Neutrophil (primary cell): Measurements from ENCODE around the gene CNTN4.
"Not testable (repeated sequence)": the region's sequence is repeated elsewhere in the genome, so short reads cannot be mapped to it uniquely, and the experiment has no call there.

Experiments used
- H3K27ac ChIP-seq: fragments of 200-600 bp; sonication (generic); 2 replicates; pipeline ENCODE4 v1.5.1; 2016; ENCODE audit warnings: mild to moderate bottlenecking, moderate library complexity
- H3K27me3 ChIP-seq: fragments of 200-600 bp; sonication (generic); 2 replicates; pipeline ENCODE4 v1.6.0; 2016; ENCODE audit warnings: mild to moderate bottlenecking
- H3K36me3 ChIP-seq: fragments of 200-600 bp; sonication (generic); 2 replicates; pipeline ENCODE4 v1.5.1; 2017
- H3K4me1 ChIP-seq, 2 experiments: fragments of 200-600 bp in 1 of 2; sonication (generic) in 1 of 2; 1 replicate in 1 of 2; 2 replicates in 1 of 2; pipeline versions ENCODE4 v1.5.1 to v1.6.1; 2013 to 2016; ENCODE audit warnings: low read depth in 1 of 2, low read length in 1 of 2, mild to moderate bottlenecking in 1 of 2, moderate library complexity in 1 of 2; ENCODE audit not compliant: control insufficient read depth in 1 of 2, insufficient read depth in 1 of 2
- H3K4me3 ChIP-seq, 2 experiments: fragments of 200-600 bp in 1 of 2; sonication (generic) in 1 of 2; 1 replicate in 1 of 2; 2 replicates in 1 of 2; pipeline ENCODE4 v1.5.1; 2013 to 2016; ENCODE audit warnings: low read depth in 1 of 2, low read length in 1 of 2, mild to moderate bottlenecking in 1 of 2, moderate library complexity in 1 of 2
- H3K9me3 ChIP-seq: fragments of 200-600 bp; sonication (generic); 2 replicates; pipeline ENCODE4 v1.5.1; 2016
- TF ChIP-seq, protein P1 (sequence below): fragments of 200-600 bp; sonication (generic); IDR thresholded peaks from 2 replicates; pipeline ENCODE4 v1.5.1; 2016; ENCODE audit warnings: antibody characterized with exemption

CNTN4 gene

DNA sequence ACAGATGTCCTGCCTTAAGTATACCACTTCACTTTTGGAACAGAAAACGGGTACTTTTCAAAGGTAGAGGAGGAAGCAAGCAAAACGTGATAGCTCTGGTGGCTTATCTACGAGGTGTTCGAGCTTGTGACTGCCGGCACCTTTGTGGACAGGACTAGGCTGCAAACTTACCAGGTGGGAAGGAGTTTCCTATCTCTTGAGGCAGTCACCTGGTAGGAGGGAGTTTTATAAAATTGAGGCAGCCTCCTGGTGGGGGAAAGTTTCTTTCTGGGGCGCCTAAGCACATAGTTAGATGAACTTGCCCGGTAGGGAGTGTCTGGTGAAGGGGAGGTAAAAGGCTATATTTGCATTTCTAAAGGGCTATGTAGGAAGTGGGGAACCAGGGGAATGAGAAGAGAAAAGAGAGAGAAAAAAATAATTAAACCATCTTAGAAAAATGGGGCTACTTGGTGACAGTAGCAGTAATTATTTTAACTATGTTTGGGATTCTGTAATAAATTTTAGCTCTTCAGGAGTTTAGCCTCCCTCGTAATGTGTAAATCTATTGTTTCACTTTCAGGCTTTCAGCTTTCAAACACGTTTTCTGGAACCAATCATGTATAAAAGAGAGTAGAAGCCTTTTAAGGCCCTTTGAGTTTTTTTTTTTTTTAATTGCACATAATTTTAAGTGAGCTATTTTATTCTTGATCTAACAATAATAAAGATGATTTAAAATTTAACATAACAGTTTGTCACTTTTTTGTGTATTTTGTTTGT, 880.5 kb downstream of the CNTN4 start:
- Histone ChIP-seq H3K36me3 (no peaks in the 10 kb centered on the region), H3K27ac (no peak overlapping the region), H3K4me3 (no peak overlapping the region), H3K9me3 (no peaks in the 10 kb centered on the region), H3K27me3 (no peaks in the 10 kb centered on the region), H3K4me1 (no peaks in the 10 kb centered on the region)
- TF ChIP-seq, protein P1, sequence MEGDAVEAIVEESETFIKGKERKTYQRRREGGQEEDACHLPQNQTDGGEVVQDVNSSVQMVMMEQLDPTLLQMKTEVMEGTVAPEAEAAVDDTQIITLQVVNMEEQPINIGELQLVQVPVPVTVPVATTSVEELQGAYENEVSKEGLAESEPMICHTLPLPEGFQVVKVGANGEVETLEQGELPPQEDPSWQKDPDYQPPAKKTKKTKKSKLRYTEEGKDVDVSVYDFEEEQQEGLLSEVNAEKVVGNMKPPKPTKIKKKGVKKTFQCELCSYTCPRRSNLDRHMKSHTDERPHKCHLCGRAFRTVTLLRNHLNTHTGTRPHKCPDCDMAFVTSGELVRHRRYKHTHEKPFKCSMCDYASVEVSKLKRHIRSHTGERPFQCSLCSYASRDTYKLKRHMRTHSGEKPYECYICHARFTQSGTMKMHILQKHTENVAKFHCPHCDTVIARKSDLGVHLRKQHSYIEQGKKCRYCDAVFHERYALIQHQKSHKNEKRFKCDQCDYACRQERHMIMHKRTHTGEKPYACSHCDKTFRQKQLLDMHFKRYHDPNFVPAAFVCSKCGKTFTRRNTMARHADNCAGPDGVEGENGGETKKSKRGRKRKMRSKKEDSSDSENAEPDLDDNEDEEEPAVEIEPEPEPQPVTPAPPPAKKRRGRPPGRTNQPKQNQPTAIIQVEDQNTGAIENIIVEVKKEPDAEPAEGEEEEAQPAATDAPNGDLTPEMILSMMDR, result no peak

DNA sequence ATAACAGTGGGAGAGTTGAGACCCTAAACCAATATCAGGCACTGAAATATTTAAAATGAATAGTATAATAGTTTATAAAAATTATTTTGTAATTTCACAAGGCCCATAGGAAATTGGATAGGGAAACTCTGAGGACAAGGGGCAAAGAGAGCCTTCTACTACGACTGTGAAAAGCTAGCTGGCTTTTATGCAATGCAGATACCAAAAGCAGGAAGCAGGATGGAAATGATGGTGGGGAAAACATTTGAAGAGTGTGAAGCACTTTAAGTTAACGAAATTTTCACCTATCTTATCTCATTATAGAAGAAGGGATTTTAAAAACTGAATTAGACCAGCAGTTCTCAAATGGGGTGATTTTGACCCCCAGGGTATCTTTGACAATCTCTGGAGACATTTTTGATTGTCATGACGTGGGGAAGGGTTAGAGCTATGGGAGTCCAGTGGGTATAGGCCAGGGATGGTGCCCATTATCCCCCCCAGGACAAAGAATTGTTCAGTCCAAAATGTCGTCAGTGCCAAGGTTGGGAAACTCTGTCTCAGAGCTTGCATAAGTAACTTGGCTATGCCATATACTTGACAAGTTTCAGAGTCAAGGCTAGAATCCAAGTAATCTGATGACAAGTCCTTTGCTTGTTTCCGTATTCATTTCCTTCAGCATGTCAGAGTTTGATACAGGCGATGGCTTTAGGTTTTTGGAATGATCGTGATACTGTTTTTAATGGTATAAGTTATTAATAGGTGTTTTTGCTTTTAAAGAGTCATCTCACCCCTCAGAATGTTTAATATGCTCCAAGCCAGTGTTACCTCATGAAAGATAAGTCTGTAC, 885.6 kb downstream of the CNTN4 start:
- no peaks in the 10 kb centered on the region for H3K27me3 ChIP-seq
- no peaks in the 10 kb centered on the region for H3K4me1 ChIP-seq
- H3K9me3 ChIP-seq, result no peaks in the 10 kb centered on the region
- H3K4me3 ChIP-seq, result no peak overlapping the region
- no peak overlapping the region for H3K27ac ChIP-seq
- TF ChIP-seq, protein P1, result no peak
- no peaks in the 10 kb centered on the region for H3K36me3 ChIP-seq

DNA sequence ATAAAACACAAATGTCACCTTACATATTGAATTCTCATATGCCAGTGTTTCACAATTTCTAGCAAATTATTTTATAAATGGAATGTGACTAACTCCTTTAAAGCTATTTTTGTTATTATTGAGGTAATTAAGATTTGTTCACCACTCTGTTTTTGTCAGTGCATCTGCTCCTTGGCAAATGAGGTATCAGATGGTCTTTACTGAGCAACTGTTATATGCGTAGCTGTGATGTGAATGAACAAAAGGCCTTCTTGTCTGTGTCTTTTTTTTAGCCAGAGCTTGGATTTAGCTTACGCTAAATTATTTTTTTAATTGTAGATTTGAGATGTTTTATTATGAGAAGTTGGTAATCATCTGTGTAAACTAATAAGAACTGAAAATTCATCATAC, 886.2 kb downstream of the CNTN4 start:
- Histone ChIP-seq H3K36me3 (no peaks in the 10 kb centered on the region), H3K9me3 (no peaks in the 10 kb centered on the region), H3K4me1 (no peaks in the 10 kb centered on the region), H3K27ac (no peak overlapping the region), H3K4me3 (no peak overlapping the region), H3K27me3 (no peaks in the 10 kb centered on the region)
- TF ChIP-seq, protein P1, result no peak

DNA sequence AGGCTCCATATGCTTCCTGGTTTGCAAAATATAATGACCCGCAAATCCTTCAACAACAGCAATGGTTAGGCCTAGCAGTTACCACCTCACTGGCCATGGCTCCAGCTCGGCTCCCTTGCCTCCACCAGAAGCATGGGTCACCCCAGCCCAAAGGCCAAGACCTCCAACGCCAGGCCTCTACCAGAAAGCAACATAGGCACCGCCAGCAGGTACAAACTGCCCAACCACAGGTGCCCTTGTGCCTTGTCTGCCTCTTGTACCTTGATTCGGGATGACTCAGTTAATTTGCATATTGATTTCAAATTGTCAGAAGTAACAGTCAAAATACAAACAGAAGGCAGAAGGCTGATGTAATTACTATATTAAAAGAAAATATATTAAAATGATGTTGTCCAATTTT, 886.8 kb downstream of the CNTN4 start:
- Histone ChIP-seq H3K4me1 (no peaks in the 10 kb centered on the region), H3K9me3 (no peaks in the 10 kb centered on the region), H3K4me3 (no peak overlapping the region), H3K27me3 (no peaks in the 10 kb centered on the region), H3K36me3 (no peaks in the 10 kb centered on the region), H3K27ac (no peak overlapping the region)
- TF ChIP-seq, protein P1, result no peak

DNA sequence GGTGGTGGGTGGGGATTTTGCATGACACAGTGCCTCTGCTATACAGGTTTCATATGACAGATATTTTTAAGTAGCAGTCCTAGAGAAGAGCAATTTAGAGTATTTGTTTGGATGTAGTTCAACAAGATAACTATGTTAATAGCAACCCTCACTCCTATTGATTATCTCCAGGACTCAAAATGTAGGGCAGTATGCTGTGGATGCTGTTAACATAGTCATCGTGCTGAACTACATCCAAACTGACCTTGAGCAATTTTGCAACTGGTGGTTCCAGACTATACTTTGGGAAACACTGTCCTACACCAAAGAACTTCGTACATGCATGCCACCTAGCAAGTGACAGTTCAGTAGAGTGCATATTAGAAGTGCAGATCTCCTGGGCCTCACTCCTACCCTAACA, 893.9 kb downstream of the CNTN4 start:
- TF ChIP-seq, protein P1, result no peak
- Histone ChIP-seq H3K9me3 (no peaks in the 10 kb centered on the region), H3K4me1 (peaks cover 0 to 5% of the 10 kb centered on the region in 2 experiments), H3K36me3 (no peaks in the 10 kb centered on the region), H3K4me3 (no peak overlapping the region), H3K27me3 (no peaks in the 10 kb centered on the region), H3K27ac (no peak overlapping the region)

DNA sequence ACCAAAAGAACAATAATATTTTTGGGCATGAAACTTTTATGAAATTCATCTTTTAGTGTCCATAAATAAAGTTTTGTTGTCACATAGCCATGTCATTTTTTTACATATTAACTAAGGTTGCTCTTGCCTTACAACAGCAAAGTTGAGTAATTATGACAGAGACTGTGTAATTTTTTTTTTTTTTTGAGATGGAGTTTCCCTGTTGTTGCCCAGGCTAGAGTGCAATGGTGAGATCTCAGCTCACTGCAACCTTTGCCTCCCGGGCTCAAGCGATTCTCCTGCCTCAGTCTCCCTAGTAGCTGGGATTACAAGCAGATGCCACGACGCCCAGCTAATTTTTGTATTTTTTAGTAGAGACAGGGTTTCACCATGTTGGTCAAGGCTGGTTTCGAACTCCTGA, 894.5 kb downstream of the CNTN4 start:
- not testable (repeated sequence) for H3K27me3 ChIP-seq, H3K4me1 ChIP-seq, H3K27ac ChIP-seq, H3K4me3 ChIP-seq, H3K36me3 ChIP-seq, H3K9me3 ChIP-seq
